WTC11 (cell line): ENCODE measurements around the gene TTC28. TPM values are rescaled to one million over a fixed set of nuclear protein-coding genes. Genes with fewer than 3 reads are reported as not detected.

Experiments
- ATAC-seq: fragments of 200-7000 bp; cut with Tn5 transposase; 2 replicates; pipeline ENCODE4 v1.10.0; 2021; ENCODE audit warnings: mild to moderate bottlenecking, moderate library complexity
- CTCF ChIA-PET: fragments of 300-600 bp; sonication (Branson Sonifier 250); formaldehyde crosslinking; loops from one replicate; lab custom pipeline; 2021; ENCODE audit warnings: antibody characterized with exemption; lab: Charles Lee
- POLR2A ChIA-PET: fragments of 350-600 bp; sonication (Branson Sonifier 250); formaldehyde crosslinking; loops from one replicate; lab custom pipeline; 2021; ENCODE audit warnings: antibody characterized with exemption; lab: Charles Lee
- DNase-seq: peaks from one replicate; pipeline ENCODE4 v3.0.0; 2021; ENCODE audit warnings: low spot score
- H3K27ac Mint-ChIP-seq: 2 replicates; pipeline ENCODE4 v1.8.0; 2021; ENCODE audit warnings: mixed read lengths
- H3K27me3 Mint-ChIP-seq: 2 replicates; pipeline ENCODE4 v1.8.0; 2021; ENCODE audit warnings: low read depth, mild to moderate bottlenecking, moderate library complexity, mixed read lengths
- H3K36me3 Mint-ChIP-seq: 2 replicates; pipeline ENCODE4 v1.8.0; 2021; ENCODE audit warnings: mixed read lengths
- H3K4me1 Mint-ChIP-seq: 2 replicates; pipeline ENCODE4 v1.8.0; 2022; ENCODE audit warnings: mixed read lengths
- H3K4me3 Mint-ChIP-seq: 2 replicates; pipeline ENCODE4 v1.8.0; 2021; ENCODE audit warnings: mild to moderate bottlenecking, moderate library complexity, mixed read lengths
- H3K9me3 Mint-ChIP-seq: 2 replicates; pipeline ENCODE4 v1.8.0; 2021; ENCODE audit warnings: mixed read lengths
- ATF1 ChIP-seq: sonication (generic); formaldehyde crosslinking; IDR thresholded peaks from 2 replicates; pipeline ENCODE4 v1.8.1; 2023; ENCODE audit warnings: mild to moderate bottlenecking, moderate library complexity, missing genetic modification reagents
- ESRRA ChIP-seq: sonication (generic); formaldehyde crosslinking; IDR thresholded peaks from 2 replicates; pipeline ENCODE4 v1.8.1; 2022; ENCODE audit warnings: mild to moderate bottlenecking, missing genetic modification reagents, borderline replicate concordance
- ETV6 ChIP-seq: sonication (generic); formaldehyde crosslinking; IDR thresholded peaks from 2 replicates; pipeline ENCODE4 v1.8.1; 2022; ENCODE audit warnings: mild to moderate bottlenecking, missing genetic modification reagents
- FOXK1 ChIP-seq: sonication (generic); formaldehyde crosslinking; IDR thresholded peaks from 2 replicates; pipeline ENCODE4 v1.8.0; 2022; ENCODE audit warnings: mild to moderate bottlenecking, moderate library complexity, missing genetic modification reagents
- GABPB1 ChIP-seq: sonication (generic); formaldehyde crosslinking; IDR thresholded peaks from 2 replicates; pipeline ENCODE4 v1.8.1; 2023; ENCODE audit warnings: mild to moderate bottlenecking, missing genetic modification reagents
- HMGA2 ChIP-seq: fragments of 250-450 bp; sonication (Bioruptor Pico); IDR thresholded peaks from 2 replicates; pipeline ENCODE4 v1.4.0; 2021; ENCODE audit warnings: mild to moderate bottlenecking, moderate library complexity
- MXD4 ChIP-seq: fragments of 250-450 bp; sonication (Bioruptor Pico); IDR thresholded peaks from 2 replicates; pipeline ENCODE4 v1.8.0; 2021; ENCODE audit warnings: mild to moderate bottlenecking, moderate library complexity, borderline replicate concordance
- ZNF138 ChIP-seq: sonication (generic); formaldehyde crosslinking; conservative IDR thresholded peaks from 2 replicates; pipeline ENCODE4 v1.8.1; 2022; ENCODE audit warnings: mild to moderate bottlenecking, moderate library complexity, missing genetic modification reagents
- ZNF671 ChIP-seq: fragments of 250-450 bp; sonication (Bioruptor Pico); IDR thresholded peaks from 2 replicates; pipeline ENCODE4 v1.8.0; 2021; ENCODE audit warnings: mild to moderate bottlenecking
- total RNA-seq: library from RNA; stranded (reverse); gene quantifications from 3 replicates; pipeline ENCODE4 v1.2.3, GENCODE V29; 2021
- TF ChIP-seq, protein P1 (sequence below): sonication (generic); formaldehyde crosslinking; IDR thresholded peaks from 2 replicates; pipeline ENCODE4 v1.8.1; 2023; ENCODE audit warnings: mild to moderate bottlenecking, missing genetic modification reagents, moderate library complexity
- TF ChIP-seq, protein P2 (sequence below): sonication (generic); formaldehyde crosslinking; IDR thresholded peaks from 2 replicates; pipeline ENCODE4 v1.8.1; 2023; ENCODE audit warnings: mild to moderate bottlenecking, missing genetic modification reagents
- TF ChIP-seq, protein P3 (sequence below): fragments of 250-450 bp; sonication (Bioruptor Pico); IDR thresholded peaks from 2 replicates; pipeline ENCODE4 v2.1.2; 2022; ENCODE audit warnings: mild to moderate bottlenecking, moderate library complexity
- TF ChIP-seq, protein P4 (sequence below): sonication (generic); formaldehyde crosslinking; IDR thresholded peaks from 2 replicates; pipeline ENCODE4 v1.8.1; 2023; ENCODE audit warnings: mild to moderate bottlenecking, missing genetic modification reagents, moderate library complexity
- TF ChIP-seq, protein P5 (sequence below): fragments of 250-450 bp; sonication (Bioruptor Pico); IDR thresholded peaks from 2 replicates; pipeline ENCODE4 v1.9.0; 2021; ENCODE audit warnings: moderate library complexity, mild to moderate bottlenecking, inconsistent platforms, borderline replicate concordance
- TF ChIP-seq, protein P6 (sequence below): sonication (generic); formaldehyde crosslinking; IDR thresholded peaks from 2 replicates; pipeline ENCODE4 v1.8.1; 2022; ENCODE audit warnings: mild to moderate bottlenecking, missing genetic modification reagents, moderate library complexity, borderline replicate concordance
- TF ChIP-seq, protein P7 (sequence below): fragments of 250-450 bp; sonication (Bioruptor Pico); IDR thresholded peaks from 2 replicates; pipeline ENCODE4 v1.9.0; 2021; ENCODE audit warnings: mild to moderate bottlenecking, borderline replicate concordance
- TF ChIP-seq, protein P8 (sequence below): sonication (generic); formaldehyde crosslinking; IDR thresholded peaks from 2 replicates; pipeline ENCODE4 v1.8.0; 2023; ENCODE audit warnings: missing genetic modification reagents, mild to moderate bottlenecking, borderline replicate concordance
- TF ChIP-seq, protein P9 (sequence below): sonication (generic); formaldehyde crosslinking; IDR thresholded peaks from 2 replicates; pipeline ENCODE4 v1.8.1; 2022; ENCODE audit warnings: low read depth, missing genetic modification reagents, borderline replicate concordance

The TTC28 gene
- total RNA-seq, 1 experiment from 2014 or later = 13.0 TPM

DNA sequence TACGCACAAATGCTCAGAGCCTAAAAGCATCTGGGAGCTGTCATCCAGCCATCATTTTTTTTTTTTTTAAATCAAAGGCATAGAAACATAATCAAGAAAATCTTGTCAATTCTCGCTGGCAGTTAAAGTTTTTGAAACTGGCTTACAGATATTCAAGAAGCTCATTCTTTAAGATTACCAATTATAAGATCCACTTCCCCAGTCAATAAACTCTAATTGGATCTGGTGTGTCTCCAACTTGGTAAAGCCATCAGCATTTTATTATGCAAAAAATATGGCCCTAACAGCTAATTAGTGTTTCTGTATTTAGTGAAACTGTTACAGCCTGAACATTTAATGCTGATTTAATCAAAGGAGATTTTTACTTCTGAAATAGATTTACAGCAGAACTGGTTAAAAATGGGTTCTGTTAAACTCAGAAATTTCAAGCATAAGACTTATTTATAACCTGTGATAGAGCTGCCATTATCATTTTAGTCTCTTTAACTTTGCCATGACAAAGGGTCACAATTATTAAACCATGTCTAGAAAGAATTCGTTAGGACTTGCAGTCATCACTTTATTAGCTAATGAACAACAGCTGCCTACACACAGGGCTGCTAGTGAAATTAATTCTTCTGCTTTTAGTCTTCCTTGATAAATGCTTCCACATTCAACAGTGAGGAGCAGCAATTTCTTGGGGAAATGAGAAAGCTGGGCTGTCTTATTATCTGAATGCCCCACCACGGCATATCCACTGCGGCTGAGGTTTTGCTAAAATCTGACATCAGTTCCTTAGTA lies 584.1 kb downstream of the TTC28 start:
- H3K4me3 Mint-ChIP-seq = no peak overlapping the region
- H3K27me3 Mint-ChIP-seq = no peaks in the 10 kb centered on the region
- ChIA-PET POLR2A (no interaction called here), CTCF (interaction anchor here (1.3 to 1.5 kb wide), 3 partner anchors 7 to 44 kb away, joined by 3 to 6 read pairs (median 3); no protein-coding TSS in a partner anchor)
- H3K27ac Mint-ChIP-seq = no peak overlapping the region
- H3K36me3 Mint-ChIP-seq = no peaks in the 10 kb centered on the region
- no peaks in the 10 kb centered on the region for H3K9me3 Mint-ChIP-seq
- 0 out of 2 replicates have a peak, but pooled peaks cover 2% of the 10 kb centered on the region for H3K4me1 Mint-ChIP-seq
- no peak for ATAC-seq
- DNase-seq = no peak
- TF ChIP-seq, protein P1, sequence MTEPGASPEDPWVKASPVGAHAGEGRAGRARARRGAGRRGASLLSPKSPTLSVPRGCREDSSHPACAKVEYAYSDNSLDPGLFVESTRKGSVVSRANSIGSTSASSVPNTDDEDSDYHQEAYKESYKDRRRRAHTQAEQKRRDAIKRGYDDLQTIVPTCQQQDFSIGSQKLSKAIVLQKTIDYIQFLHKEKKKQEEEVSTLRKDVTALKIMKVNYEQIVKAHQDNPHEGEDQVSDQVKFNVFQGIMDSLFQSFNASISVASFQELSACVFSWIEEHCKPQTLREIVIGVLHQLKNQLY (CRISPR knock-in tag) = no peak
- TF ChIP-seq MXD4 (CRISPR knock-in tag) (no peak), ESRRA (CRISPR knock-in tag) (no peak), GABPB1 (no peak), ZNF138 (CRISPR knock-in tag) (no peak), ATF1 (CRISPR knock-in tag) (no peak), HMGA2 (CRISPR knock-in tag) (no peak), FOXK1 (CRISPR knock-in tag) (no peak), ZNF671 (CRISPR knock-in tag) (no peak), ETV6 (CRISPR knock-in tag) (no peak)
- TF ChIP-seq, protein P2, sequence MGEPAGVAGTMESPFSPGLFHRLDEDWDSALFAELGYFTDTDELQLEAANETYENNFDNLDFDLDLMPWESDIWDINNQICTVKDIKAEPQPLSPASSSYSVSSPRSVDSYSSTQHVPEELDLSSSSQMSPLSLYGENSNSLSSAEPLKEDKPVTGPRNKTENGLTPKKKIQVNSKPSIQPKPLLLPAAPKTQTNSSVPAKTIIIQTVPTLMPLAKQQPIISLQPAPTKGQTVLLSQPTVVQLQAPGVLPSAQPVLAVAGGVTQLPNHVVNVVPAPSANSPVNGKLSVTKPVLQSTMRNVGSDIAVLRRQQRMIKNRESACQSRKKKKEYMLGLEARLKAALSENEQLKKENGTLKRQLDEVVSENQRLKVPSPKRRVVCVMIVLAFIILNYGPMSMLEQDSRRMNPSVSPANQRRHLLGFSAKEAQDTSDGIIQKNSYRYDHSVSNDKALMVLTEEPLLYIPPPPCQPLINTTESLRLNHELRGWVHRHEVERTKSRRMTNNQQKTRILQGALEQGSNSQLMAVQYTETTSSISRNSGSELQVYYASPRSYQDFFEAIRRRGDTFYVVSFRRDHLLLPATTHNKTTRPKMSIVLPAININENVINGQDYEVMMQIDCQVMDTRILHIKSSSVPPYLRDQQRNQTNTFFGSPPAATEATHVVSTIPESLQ = no peak
- TF ChIP-seq, protein P3, sequence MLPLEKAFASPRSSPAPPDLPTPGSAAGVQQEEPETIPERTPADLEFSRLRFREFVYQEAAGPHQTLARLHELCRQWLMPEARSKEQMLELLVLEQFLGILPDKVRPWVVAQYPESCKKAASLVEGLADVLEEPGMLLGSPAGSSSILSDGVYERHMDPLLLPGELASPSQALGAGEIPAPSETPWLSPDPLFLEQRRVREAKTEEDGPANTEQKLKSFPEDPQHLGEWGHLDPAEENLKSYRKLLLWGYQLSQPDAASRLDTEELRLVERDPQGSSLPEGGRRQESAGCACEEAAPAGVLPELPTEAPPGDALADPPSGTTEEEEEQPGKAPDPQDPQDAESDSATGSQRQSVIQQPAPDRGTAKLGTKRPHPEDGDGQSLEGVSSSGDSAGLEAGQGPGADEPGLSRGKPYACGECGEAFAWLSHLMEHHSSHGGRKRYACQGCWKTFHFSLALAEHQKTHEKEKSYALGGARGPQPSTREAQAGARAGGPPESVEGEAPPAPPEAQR (CRISPR knock-in tag) = no peak
- TF ChIP-seq, protein P4, sequence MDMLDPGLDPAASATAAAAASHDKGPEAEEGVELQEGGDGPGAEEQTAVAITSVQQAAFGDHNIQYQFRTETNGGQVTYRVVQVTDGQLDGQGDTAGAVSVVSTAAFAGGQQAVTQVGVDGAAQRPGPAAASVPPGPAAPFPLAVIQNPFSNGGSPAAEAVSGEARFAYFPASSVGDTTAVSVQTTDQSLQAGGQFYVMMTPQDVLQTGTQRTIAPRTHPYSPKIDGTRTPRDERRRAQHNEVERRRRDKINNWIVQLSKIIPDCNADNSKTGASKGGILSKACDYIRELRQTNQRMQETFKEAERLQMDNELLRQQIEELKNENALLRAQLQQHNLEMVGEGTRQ (CRISPR knock-in tag) = no peak
- TF ChIP-seq, protein P5, sequence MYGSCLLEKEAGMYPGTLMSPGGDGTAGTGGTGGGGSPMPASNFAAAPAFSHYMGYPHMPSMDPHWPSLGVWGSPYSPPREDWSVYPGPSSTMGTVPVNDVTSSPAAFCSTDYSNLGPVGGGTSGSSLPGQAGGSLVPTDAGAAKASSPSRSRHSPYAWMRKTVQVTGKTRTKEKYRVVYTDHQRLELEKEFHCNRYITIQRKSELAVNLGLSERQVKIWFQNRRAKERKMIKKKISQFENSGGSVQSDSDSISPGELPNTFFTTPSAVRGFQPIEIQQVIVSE = no peak
- TF ChIP-seq, protein P6, sequence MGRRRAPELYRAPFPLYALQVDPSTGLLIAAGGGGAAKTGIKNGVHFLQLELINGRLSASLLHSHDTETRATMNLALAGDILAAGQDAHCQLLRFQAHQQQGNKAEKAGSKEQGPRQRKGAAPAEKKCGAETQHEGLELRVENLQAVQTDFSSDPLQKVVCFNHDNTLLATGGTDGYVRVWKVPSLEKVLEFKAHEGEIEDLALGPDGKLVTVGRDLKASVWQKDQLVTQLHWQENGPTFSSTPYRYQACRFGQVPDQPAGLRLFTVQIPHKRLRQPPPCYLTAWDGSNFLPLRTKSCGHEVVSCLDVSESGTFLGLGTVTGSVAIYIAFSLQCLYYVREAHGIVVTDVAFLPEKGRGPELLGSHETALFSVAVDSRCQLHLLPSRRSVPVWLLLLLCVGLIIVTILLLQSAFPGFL (CRISPR knock-in tag) = no peak
- TF ChIP-seq, protein P7, sequence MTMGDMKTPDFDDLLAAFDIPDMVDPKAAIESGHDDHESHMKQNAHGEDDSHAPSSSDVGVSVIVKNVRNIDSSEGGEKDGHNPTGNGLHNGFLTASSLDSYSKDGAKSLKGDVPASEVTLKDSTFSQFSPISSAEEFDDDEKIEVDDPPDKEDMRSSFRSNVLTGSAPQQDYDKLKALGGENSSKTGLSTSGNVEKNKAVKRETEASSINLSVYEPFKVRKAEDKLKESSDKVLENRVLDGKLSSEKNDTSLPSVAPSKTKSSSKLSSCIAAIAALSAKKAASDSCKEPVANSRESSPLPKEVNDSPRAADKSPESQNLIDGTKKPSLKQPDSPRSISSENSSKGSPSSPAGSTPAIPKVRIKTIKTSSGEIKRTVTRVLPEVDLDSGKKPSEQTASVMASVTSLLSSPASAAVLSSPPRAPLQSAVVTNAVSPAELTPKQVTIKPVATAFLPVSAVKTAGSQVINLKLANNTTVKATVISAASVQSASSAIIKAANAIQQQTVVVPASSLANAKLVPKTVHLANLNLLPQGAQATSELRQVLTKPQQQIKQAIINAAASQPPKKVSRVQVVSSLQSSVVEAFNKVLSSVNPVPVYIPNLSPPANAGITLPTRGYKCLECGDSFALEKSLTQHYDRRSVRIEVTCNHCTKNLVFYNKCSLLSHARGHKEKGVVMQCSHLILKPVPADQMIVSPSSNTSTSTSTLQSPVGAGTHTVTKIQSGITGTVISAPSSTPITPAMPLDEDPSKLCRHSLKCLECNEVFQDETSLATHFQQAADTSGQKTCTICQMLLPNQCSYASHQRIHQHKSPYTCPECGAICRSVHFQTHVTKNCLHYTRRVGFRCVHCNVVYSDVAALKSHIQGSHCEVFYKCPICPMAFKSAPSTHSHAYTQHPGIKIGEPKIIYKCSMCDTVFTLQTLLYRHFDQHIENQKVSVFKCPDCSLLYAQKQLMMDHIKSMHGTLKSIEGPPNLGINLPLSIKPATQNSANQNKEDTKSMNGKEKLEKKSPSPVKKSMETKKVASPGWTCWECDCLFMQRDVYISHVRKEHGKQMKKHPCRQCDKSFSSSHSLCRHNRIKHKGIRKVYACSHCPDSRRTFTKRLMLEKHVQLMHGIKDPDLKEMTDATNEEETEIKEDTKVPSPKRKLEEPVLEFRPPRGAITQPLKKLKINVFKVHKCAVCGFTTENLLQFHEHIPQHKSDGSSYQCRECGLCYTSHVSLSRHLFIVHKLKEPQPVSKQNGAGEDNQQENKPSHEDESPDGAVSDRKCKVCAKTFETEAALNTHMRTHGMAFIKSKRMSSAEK = no peak
- TF ChIP-seq, protein P8, sequence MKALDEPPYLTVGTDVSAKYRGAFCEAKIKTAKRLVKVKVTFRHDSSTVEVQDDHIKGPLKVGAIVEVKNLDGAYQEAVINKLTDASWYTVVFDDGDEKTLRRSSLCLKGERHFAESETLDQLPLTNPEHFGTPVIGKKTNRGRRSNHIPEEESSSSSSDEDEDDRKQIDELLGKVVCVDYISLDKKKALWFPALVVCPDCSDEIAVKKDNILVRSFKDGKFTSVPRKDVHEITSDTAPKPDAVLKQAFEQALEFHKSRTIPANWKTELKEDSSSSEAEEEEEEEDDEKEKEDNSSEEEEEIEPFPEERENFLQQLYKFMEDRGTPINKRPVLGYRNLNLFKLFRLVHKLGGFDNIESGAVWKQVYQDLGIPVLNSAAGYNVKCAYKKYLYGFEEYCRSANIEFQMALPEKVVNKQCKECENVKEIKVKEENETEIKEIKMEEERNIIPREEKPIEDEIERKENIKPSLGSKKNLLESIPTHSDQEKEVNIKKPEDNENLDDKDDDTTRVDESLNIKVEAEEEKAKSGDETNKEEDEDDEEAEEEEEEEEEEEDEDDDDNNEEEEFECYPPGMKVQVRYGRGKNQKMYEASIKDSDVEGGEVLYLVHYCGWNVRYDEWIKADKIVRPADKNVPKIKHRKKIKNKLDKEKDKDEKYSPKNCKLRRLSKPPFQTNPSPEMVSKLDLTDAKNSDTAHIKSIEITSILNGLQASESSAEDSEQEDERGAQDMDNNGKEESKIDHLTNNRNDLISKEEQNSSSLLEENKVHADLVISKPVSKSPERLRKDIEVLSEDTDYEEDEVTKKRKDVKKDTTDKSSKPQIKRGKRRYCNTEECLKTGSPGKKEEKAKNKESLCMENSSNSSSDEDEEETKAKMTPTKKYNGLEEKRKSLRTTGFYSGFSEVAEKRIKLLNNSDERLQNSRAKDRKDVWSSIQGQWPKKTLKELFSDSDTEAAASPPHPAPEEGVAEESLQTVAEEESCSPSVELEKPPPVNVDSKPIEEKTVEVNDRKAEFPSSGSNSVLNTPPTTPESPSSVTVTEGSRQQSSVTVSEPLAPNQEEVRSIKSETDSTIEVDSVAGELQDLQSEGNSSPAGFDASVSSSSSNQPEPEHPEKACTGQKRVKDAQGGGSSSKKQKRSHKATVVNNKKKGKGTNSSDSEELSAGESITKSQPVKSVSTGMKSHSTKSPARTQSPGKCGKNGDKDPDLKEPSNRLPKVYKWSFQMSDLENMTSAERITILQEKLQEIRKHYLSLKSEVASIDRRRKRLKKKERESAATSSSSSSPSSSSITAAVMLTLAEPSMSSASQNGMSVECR (CRISPR knock-in tag) = no peak
- TF ChIP-seq, protein P9, sequence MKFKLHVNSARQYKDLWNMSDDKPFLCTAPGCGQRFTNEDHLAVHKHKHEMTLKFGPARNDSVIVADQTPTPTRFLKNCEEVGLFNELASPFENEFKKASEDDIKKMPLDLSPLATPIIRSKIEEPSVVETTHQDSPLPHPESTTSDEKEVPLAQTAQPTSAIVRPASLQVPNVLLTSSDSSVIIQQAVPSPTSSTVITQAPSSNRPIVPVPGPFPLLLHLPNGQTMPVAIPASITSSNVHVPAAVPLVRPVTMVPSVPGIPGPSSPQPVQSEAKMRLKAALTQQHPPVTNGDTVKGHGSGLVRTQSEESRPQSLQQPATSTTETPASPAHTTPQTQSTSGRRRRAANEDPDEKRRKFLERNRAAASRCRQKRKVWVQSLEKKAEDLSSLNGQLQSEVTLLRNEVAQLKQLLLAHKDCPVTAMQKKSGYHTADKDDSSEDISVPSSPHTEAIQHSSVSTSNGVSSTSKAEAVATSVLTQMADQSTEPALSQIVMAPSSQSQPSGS (CRISPR knock-in tag) = no peak
